Transverse colon (tissue), 4 donors: ENCODE measurements around the gene SMAD9.

Experiments used
- CTCF ChIP-seq, 5 experiments: fragments of 200-600 bp in 3 of 5; fragments of 450-650 bp in 2 of 5; sonication (generic) in 3 of 5; IDR thresholded peaks; 1 replicate in 2 of 5; 2 replicates in 3 of 5; pipeline ENCODE4 v1.5.1; 2016 to 2017; ENCODE audit warnings: antibody characterized with exemption in 5 of 5, inconsistent platforms in 3 of 5, mild to moderate bottlenecking in 2 of 5, moderate library complexity in 1 of 5
- EP300 ChIP-seq: sonication (generic); formaldehyde crosslinking; IDR thresholded peaks from one replicate; pipeline ENCODE4 v1.6.1; 2017; ENCODE audit warnings: antibody characterized with exemption, low read depth
- POLR2A ChIP-seq: fragments of 450-650 bp; IDR thresholded peaks from one replicate; pipeline ENCODE4 v1.6.1; 2016; ENCODE audit warnings: antibody characterized with exemption, mild to moderate bottlenecking, moderate library complexity
- POLR2AphosphoS5 ChIP-seq, 3 donors: sonication (generic); formaldehyde crosslinking; IDR thresholded peaks; one replicate each; pipeline ENCODE4 v1.6.1; 2016; ENCODE audit warnings: antibody characterized with exemption in 3 of 3

- no peak for TF ChIP-seq CTCF (IDR thresholded peaks at IDR 0.05)
- TF ChIP-seq POLR2AphosphoS5 (IDR thresholded peaks at IDR 0.05): no peak
- no peak for TF ChIP-seq EP300
- TF ChIP-seq POLR2A: no peak
Observed at GRCh38 chr13:36837354-36838092, 82.5 kb downstream of the SMAD9 start.
